HG03342 (cell line): ENCODE results near the gene TUNAR.

Experiments
- ATAC-seq: cut with Tn5 transposase; IDR thresholded peaks from one replicate; pipeline ENCODE4 v1.9.1; 2021; ENCODE audit warnings: mild to moderate bottlenecking, moderate library complexity; ENCODE audit not compliant: unreplicated experiment

TUNAR gene

DNA sequence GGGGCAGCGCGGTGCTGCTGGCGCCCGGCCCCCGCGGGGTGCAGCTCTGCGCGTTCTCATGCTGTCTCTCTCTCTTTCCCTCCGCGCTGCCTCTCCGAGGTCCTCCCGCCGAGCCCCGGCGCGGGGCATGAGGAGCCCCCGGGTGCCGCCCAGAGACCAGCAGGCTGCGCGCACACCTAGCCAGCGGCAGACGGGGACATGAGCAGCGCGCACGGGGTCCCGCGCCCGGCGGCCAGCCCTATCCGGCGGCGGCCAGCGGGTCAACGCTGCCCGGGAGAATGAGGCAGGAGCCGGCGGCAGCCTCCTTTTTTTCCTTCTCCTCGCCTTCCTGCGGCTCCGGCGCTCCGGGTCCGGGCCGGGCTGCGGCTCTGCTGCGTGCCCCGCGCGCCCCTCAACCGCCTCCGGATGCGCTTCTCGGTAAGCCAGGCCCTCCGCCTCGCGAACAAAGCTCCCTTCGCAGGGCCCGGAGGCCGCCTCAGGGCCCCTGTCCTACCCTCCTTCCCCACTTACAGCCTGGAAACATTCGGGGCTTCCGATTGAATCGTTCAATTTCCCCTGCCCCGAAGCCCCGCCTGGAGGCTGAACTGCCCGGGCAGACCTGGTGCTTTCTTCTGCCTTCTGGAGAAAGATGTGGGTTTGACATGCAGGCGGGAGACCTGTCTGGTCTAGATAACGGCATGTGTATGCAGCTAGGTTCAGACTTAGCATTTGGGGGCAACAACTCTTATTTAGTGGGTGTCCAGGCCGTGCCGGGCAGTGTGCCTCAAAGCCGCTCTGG is at the start of gene TUNAR:
TUNAR (plus strand) TSS at position 72 of the 778 bp plus-strand sequence.
- no peak for ATAC-seq

GRCh38 chr14:95828649-95829265 is 47.9 kb upstream of the TUNAR start:
- ATAC-seq, result no peak

GRCh38 chr14:95829321-95829720 is 47.3 kb upstream of the TUNAR start:
- no peak for ATAC-seq

GRCh38 chr14:95830386-95830785 is 46.2 kb upstream of the TUNAR start:
- ATAC-seq, result no peak

DNA sequence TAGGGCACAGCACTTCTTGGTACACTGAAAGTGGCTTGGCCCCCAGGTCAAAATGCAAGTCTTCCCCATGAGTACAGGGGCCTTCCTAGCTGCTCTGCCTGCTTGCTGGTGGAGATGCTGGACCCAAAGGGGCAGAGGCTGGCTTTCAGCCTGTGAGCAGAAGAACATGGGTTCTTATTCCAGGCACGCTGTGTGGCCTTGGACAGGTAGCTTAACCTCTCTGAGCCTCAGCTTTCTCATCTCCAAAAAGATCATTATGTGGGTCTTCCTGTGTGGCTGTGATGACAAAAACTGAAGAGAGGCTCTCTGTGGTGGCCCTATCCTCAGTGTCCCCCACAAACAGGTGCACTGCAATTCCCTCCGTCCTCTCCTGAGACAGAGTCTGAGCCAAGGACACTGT is 45.6 kb upstream of the TUNAR start:
- ATAC-seq, result no peak

- no peak for ATAC-seq
Measured at GRCh38 chr14:95831468-95831867, 45.2 kb upstream of the TUNAR start.

DNA sequence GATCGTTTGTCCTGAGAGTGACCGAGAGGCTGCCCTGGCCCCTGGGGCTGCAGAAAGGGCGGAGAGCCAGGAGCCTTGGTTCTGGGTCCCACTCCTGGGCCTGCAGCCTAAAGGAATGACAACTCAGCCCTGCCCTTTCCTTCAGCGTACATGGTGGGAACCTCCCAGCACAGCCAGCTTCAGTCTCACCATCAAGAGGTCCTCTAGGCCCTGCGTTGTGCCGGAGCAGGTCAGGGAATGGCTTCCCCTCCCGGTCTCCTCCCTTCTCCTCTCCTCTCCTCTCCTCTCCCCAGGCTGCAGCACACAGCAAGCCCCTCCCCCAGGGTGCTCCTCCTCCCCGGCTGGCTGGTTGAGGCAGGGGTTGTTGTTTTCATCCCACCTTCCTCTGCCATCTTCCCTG is 44.6 kb upstream of the TUNAR start:
- ATAC-seq, result no peak

DNA sequence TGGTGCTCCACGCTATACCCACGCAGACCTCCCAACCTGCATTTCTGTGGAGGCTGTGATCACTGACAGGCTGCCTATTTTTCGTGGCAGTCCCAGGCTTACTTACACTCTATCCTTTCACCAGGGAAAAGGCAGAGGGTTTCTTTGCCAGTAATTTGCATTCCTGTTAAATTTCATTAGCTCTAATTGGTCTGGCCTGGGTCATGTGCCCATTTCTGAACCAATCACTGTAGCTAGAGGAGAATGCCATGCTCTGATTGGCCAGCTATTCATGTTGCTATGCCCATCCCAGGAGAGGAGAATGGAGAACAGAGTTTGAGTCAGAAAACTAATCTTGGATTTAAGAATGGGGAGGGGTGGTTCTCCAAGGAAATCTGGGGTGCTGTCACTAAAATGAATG is 43.2 kb upstream of the TUNAR start:
- no peak for ATAC-seq

DNA sequence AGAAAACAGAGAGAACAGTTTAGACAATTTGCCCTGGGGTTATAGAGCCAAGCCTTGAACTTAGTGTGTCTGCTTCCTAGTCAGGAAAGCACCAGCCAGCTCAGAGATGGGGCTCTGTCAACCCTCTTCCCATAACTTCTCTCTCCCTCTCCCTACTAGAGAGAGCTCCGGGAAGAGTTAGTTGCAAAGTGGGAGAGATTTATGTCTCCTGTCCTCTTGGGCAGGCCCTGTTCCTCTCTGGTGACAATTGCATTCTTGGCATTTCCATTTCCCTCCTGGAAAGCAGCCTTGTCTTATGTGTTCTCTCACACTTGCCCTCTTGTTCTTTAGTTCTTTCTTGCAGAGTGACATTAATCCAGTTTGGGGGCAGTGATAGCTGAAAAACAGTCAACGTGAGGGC is 42.1 kb upstream of the TUNAR start:
- ATAC-seq, result no peak

- ATAC-seq, result no peak
Measured at GRCh38 chr14:95835121-95835730, 41.4 kb upstream of the TUNAR start.

DNA sequence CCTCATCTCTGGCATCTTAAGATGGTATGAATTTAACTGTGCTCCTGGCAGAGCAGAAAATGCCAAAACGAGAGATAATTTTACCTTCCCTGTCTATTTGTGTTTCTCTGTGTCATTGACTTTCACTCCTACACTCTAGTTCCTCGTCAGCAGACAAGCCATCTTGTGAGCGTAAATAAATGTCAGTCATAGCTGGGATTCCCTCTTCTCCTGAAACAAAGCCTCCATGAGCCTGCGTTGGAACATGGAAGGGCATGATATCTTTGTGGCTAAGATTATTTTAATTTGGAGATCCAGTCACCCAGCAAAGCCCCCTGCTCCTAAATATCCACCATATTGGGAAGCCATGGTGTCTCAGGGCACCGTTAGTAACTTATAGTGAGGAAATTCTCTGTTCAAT is 37.8 kb upstream of the TUNAR start:
- ATAC-seq, result no peak

DNA sequence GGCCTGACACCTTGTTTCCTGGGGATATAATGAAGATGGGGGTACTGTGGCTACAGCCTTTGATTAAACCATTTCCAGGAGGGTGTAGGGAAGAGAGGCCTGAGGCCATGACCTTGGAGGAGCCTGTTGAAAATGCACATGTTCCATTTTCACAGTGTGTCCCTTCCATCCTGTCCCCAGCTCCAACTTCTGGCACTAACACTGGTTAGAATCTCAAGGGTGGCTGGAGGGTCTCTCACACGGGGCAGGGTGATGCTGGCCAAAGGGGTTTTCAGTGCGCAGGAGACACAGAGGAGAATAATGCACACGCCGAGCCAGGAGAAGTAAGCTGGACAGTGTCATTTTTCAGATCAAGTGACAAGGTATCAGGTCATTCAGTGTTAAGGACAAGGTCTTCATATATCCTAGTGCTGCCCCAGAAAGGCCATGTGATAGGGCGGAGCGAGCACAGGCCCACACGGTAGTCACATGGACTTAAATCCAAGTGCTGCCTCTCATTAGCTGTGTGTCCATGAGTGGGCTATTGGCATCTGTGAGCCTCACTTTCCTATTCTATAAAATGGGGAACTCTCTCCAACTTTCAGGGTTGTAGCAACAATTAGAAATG is 36.4 kb upstream of the TUNAR start:
- no peak for ATAC-seq

GRCh38 chr14:95841668-95842067 is 35.0 kb upstream of the TUNAR start:
- no peak for ATAC-seq

DNA sequence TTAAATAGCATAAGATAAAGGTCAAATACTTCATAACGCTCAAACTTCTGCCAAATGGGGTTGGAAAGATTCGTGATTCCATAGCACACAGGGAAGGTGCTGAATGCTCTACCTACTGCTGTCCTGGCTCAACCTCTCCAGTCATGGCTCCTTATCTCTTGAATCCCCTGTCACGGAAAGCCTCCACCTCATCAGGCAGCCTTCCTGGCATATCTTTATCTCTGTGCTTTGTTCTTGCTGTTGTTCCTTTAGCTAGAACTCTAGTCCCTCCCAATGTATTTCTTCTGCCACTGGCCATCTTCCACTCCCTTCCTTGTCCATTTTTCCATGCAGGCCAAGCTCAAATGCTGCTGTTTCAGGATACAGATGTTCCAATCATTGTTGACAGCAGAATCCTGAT is 26.9 kb upstream of the TUNAR start:
- no peak for ATAC-seq

DNA sequence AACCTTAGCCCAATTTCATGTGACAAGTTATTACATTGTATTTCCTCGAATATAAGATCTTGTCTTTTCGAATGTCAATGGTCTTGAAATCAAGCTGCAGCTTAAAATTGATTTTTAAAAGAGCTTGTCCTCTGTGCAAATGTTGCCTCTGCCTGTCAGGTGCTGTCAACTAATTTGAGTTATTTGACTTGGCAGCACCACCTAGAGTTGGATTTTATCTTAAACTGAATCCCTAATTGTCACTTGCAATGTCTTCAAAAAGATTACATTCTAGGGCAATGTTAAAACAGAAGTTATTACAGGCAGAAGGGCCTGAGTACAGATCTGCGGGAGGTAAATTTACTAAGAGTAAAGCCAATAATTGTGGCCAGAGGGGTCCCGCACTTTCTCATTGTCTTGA is 26.2 kb upstream of the TUNAR start:
- ATAC-seq, result no peak

GRCh38 chr14:95855606-95856005 is 21.0 kb upstream of the TUNAR start:
- ATAC-seq, result no peak

DNA sequence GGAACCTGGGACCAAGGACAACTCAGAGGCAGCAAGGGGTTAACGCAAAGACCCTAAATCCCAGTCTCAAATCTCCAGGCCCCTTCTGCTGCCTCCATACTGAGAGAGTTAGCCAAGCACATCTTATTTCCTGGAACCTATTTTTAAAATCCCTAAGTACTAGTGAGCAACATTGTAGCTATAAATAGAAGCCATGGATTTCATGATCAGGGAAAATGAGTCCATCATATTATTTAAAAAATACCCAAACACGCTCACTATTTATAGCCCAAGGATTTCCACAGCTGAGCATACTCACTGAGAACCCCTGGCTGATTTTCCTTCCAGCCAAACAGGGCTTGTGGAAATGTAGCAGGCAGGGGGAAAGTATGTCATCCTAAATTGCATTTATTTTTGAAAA is 19.4 kb upstream of the TUNAR start:
- ATAC-seq, result no peak

GRCh38 chr14:95858893-95859292 is 17.7 kb upstream of the TUNAR start:
- ATAC-seq, result no peak

DNA sequence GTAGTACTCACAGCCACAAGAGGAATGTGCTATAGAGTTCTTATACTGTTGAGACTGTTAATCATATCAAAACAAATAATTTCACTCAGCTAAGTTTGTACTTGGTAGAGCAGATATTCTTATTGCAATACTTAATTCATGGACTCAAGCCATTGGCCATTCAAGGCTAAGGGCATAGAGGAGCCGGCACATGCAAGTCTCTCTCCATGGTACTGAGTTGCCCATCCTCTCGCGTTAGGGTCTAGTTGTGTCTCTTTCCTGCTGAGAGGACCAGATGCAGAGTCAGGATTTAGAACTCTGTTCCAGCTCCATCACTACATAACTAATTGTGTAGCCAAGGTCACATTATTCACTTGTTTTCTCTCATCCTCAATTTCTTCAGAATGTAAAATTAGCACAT is 14.4 kb upstream of the TUNAR start:
- no peak for ATAC-seq

DNA sequence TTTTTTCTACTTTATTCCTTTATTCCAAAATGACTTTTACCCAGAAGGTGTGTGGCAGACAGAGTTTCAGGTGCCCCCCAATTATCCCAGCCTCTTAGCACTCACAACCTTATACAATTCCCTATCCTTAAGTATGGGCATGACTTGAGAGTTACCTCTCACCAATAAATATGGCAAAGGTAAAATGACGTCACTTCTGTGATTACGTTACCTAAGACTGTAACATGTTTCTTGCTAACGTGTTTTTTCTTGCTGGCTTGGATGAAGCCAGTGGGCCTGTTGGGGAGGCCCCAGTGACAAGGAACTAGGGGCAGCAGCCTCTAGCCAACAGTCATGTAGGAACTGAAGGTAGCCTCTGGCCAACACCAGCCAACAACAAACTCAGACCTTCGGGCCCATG is 13.3 kb upstream of the TUNAR start:
- ATAC-seq, result no peak

GRCh38 chr14:95869776-95870175 is 6.9 kb upstream of the TUNAR start:
- ATAC-seq, result no peak

DNA sequence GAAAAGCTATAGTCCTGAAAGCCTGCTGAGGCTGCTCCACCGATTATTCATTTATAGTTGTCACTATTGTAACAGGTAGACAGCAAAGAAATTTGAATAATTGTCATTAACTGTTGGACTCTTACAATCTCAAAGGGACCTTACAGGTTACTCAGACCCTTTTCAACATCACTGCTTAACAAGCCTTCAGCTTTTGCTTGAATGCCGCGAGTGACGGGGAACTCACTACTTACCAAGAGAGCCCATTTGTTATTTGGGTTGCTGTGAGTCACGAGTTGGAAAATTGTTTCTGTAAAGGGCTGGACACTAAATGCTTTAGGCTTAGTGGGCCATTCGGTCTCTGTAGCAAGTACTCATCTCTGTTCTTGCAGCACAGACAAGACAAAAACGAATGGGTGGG is 5.9 kb upstream of the TUNAR start:
- no peak for ATAC-seq
